ENCODE results near the gene MED27.

Gene MED27

DNA sequence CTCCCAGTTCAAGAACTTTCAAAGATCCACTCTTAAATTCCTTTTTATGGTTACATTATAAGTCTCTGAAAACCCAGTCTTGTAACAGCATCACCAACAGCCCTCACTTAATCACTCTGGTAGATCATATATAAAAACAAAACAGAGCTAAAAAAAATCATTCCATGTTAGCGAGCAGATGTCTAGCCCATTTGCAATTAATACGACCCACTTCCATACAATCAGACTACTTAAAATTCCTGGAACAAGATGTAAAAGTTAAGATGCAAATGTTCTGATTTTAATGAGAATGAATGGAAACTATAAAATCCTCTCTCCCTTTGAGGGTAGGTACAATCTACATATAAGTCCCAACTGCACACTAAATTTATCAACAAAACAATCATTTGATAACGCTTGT is 167.0 kb downstream of the MED27 start:
- DNase-seq = no peak

DNA sequence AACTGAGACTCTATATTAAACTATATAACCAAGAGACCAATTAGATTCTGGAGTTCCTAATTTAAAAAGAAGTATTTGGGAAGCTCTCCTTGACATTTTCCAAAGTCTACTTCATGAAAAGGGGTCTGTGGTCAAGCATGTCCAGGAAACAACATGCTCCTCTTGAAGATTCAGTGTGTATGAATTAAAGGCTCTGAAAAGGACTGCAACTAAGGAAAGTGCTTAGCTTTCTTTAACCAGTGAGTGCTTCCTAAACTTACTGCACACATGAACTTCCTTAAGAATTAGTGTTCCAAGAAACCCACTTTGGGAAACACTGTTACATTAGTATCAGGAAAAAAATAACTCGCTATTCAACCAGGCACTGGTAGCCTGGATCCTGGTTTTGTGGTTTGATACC is 167.6 kb downstream of the MED27 start:
- DNase-seq = no peak

DNA sequence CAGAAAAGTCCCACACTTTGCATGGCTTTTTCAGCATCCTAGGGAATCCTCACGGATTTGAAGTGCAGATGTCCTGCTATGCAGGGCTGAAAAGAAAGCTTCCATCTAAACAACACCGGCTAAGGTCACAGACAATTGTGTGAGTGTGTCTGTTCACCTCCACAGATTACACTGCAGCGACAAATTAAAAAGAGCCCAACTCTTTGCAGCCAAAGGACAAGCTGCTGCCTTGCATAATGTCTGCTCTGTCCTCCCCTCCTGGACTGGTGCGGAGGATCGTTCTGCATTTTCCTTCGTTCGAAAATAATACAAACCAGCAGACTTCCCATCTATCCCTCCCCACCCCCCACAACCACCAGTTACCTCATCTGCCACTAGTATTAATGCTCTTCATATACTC is 169.1 kb downstream of the MED27 start:
- no peak for DNase-seq

DNA sequence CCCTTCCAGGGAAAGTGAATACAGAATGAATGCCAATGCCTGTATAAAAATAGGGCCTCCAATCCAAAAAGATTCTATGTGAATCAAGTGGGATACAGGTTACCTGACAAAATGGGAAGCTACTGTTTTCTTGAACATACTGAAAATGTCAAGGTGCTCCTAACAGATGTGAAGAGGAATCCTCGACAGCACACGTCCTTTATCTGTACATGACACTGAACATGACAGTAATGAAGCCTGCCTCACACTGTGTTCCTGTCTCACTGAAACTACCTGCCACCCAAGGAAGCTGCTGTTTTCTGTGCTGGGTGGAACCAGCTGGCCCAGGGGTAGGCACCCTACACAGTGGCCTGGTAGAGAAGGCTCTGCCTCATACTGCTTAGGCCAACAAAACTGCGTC is 174.5 kb downstream of the MED27 start:
- no peak for DNase-seq

DNA sequence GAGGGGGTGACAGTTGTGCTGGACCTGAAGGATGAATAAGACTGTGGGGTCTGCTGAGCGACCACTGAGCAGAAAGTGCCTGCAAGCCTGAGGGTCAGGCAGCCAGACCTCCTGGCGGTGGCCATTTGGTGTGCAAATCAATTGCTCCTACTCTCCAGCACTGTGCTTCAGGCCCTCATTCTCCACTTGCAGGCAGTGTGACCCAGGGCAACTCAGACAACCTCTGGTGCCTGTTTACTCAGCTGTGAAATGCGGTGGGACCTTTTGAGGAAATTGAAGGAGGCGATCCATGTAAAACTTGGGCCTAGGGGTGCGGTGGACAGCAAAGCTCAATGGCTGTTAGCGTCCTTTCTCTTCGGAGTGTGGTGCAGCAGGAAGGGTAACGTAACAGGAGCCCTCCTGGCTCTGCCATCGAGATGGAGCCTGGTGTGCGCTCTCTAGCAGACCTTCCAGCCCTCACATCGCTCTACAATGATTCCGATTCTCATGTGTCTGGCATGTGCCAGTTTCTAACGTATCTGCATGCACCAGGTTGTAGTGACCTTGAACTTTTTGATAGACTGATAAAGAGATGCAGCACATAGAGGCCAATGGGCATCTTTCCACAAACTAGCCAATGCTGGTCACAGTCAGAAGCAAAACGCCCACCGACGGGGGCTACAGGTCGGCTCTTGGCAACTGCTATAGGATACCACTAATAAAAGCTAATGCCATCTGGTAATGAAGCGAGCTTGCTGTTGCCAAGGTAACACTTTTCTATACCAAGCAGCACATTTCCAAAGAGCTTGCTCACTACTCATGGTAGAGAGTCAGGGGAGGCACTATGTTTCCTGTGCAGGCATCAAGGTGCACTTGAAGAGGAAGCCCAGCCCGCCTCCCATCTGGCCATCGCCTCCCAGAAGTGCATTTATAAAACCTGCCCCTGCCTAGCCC is 180.1 kb downstream of the MED27 start:
- DNase-seq = no peak

DNA sequence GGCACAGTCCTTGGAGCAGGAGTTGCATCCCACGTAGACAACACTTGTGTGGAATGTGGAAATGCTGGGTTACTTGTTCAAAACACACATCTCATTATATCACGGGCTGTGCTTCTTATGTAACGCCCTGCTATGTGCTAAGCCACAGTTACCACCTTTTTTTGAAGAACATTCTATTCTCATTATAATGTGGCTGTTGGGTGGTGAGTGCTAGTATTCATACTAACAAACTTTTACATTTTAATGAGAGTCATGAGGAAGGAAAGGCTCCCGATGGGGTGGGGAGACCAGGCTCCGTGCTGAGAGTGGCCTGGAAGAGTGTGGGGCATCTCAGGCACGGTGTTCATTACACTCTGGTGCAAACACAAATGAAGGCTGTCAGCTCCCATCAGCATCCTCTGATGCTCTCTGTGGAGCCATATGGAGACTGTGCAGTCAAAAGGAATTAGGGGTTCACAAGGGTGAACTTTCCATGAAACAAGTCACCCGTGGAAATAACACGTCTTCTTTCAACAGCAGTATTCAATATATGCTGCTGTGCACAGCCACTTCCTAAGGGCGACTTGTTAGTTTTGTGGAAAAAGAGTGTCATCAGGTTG is 186.7 kb downstream of the MED27 start:
- no peak for DNase-seq

DNA sequence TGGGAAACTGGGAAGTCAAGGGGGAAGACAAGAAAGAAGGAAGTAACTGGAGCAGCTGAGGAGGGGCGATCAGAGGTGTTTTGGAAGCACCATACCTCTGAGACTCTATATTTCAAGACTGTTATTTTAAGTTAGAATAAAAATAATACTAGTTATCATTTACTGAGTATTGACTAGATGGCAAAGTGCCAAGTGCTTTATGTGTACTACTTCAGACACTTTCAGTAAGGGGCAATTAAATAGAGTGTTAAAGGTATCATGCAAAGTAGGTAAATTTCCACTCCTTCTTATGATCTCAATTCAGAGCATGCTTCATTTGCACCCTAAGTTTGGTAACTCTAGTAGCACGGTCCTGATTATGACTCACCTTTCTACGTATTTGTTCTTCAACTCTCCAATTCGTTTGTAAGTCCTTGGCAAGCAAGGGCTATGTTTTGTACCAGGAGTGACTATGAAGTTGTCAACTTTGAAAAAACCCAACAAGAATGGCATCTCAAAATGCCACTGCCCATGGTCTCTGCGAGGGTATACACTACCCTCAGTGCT is 187.4 kb downstream of the MED27 start:
- DNase-seq = no peak

DNA sequence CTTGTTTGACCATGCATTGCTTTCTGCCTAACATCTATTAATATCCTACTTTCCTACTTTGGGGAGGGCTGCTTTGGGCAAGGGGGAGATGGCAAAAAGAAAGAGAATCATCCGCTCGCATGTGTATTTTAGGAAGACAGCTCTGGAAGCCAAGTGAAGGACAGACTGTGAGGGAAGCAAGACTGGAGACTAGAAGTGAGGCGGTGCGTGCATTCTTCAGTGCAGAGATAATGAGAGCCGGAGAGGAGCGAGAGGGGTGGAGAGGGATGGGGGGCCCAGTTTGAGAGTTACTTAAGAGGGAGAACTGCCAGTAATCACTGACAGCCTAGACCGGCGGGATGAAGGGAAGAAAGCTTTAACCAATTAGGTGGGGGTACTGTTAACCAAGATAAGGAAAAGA is 188.1 kb downstream of the MED27 start:
- DNase-seq = no peak

DNA sequence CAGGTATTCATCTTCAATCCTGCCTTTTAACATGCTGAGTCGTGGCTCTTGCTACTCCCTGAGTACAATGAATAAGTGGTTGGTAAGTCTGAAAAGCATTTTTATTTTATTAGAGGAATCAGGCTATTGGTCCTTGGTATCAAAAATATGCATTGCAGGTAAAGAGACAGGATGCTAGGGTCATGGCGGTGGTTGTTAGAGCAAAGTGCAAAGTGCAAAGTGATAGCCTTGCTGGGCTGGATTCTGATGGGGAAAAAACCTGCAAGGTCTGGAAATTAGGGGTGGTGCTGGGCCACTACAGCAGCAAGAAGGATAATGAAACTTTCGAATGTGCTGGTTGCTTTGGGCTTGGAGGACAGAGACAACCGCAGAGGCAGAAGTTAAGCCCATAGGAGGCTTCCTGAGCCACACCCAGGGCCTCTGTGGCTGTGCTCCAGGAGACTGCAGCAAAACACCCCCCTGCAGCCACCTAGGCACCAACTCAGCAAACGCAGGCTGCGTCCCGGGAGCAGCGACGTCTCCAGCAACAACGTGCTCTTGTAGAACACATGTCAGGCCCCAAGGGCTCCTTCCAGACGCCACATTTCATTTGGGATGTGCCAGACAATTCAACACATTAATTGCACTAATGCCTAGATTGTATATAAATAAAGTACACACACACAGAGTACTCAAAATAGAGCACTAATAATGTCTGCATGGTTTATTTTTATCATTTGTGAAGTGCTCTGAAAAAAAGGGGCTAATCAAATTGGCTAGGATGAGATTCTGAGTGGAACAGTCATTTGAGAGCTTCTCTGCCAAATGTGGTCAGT is 190.0 kb downstream of the MED27 start:
- no peak for DNase-seq

DNA sequence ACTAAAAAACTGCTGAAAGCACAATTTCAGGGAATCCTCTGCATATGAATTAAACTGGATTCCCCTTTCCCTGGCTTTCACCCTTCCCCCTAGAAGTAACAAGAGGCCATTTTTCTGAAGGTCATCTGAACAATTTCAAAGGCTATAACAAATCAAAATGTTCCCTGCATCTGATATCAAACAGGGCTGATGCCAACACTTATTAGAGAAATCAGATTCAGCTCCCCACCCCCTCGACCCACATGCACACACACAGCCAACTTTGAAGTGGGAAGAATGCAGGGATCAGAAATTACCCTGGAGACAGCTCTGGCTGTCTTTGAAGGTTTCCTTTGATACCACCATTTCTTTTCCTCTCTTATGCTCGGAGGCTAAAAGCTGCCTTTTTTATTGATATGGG is 190.7 kb downstream of the MED27 start:
- no peak for DNase-seq

DNA sequence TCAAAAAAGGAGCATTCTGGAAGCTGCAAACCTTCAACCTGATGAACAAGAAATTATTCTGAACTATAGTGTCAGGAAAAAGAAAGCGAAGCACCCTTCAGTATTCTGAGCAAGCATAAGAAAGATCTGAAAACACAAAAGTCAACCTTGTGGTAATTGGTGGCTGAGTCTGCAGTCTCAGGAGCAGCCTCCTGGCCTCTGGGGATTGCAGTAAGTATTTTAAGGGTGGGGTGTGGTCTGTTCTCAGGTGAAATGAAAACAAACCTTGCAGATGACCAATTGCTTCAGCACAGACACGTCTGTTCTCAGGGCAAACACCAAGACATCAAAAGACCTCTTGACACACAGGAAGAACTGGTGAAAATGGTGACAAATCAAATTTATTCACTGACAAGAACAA is 192.0 kb downstream of the MED27 start:
- no peak for DNase-seq

DNA sequence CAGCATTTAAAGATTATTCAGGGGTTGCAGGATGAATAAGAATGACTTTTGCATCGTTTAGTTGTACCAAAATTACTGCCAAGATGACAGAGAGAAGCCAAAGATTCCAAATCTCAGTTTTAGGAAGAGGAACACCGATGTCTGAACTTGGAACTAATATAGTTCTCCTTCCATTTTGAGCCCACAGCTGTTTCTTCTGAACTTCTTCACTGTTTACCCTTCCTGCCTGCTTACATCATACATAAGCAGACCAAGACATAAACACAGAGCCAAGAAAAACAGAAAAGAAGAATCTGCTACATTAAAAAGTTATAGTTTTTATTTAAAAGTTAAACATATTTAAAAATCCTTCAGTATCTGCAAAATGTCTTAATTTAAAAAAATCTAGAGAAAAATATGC is 192.8 kb downstream of the MED27 start:
- no peak for DNase-seq

DNA sequence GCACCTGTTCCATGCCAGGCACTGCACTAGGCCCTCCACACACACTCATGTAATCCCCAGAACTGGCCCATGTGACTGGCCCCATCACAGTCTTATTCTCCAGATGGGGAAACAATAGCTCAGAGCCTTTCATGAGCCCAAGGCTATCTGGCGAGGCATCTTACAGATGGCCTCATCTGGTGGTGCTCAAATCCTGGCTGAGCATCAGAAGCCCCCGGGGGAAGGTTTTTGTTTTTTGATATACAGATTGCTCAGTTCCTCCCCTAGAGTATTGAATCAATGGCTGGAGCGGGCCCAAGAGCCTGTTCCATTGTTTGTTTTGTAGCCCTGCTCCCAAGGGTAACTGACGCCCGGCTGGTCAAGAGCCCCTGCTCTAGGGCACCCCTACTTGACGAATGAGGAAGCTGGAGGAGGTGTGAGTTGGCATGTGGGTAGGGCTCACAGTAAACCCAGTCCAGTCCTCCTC is 194.5 kb downstream of the MED27 start:
- DNase-seq = no peak

DNA sequence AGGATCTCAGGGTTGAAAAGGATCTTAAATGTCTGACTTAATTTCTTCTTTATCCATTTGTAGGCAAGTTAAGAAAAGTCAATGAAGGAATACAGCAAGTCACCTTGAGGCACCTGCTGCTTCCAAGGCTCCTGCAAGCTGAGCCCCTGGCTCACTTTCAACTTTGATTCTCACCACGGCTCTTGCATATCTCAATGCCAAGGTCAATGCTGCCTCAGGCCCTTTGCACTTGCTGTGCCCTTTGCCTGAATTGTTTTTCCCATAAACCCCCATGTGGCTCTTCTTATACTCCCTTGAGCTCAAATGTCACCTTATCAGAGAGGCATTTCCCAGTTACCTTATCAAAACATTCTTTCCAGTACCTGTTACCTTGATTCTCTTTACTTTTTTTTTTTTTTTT is 195.4 kb downstream of the MED27 start:
- DNase-seq = no peak

DNA sequence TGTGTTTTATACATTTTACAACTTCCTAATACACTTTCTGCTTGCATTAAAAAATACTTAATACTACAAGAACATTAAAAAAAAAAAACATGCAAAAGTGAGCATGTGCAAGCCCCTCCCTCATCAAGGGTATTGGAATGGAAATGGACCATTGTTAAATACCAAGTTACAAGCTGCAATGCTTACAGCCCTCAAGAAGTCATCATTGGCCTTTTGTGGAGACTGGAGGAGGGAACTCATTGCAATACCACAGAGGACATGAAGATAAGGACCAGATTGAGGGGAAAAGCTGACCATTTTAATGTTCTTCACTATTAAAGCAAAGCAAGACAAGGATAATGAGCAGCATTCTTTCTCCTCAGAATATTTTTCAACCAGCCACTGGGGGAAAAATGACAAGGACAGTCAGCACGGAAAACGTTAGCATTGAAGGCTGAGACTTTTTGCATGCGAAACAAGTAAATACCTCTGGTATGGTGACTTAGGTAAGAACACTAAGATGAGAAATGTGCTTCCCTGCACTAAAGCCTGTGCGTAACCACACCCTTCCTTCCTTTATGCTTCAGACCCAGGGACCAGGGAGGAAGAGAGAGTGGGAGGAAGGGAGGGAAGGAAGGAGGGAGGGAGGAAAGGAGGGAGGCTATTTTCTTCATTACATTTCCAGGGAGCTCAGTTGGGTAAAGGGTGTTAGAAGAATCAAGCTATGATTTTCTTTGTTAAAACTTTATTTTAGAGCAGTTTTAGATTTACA is 198.7 kb downstream of the MED27 start:
- no peak for DNase-seq

DNA sequence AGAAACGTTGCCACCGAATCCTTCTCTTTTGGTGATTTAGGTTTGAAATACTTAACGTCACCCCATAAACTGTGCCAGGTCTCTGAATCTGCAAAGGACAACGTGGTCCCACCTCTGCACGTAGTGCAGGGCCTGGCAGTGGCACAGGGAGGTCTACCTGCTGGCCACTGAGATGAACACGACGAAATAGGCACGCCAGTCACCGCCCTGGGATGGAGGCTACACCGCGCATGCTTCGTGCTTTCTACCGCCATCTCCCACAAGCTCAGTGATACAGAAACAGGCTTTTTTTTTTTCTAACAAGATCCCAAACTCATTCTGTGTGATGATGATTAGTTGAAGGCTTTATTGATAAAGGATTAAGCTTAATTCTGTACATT is 199.8 kb downstream of the MED27 start:
- no peak for DNase-seq

DNA sequence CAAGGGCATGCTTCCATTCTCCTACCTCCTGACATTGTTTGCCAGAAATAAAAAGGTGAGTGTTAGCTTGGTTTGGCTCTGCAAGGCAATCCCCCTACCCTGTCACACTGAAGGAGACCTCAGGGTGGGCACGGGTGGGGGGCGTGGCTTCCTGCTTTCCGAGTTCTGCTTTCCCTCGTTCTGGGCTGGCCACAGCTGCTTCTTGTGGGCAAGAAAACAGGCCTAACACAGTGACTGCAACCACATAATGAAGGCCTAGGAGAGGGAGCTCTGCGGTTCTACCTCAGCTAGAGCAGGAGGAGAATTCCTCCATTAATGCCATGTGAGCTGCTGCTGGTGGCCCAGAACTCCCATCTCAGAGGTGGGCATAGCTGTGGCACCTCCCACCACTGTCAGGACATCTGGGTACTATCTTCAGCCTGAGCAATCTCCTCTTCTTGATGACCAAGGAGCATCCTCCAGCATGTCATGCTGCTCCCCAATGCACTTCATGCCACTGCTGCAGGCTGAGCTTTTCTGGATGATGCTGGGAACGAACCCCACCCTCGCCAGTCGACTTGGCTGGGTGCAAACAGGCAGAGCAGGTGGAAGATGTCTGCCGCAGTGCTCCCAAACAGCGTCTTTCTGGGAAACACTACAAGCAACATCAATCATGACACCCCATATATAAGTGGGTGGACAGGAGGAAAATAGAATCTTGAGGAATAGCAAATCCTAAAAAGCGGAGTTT is 200.3 kb downstream of the MED27 start:
- DNase-seq = no peak

DNA sequence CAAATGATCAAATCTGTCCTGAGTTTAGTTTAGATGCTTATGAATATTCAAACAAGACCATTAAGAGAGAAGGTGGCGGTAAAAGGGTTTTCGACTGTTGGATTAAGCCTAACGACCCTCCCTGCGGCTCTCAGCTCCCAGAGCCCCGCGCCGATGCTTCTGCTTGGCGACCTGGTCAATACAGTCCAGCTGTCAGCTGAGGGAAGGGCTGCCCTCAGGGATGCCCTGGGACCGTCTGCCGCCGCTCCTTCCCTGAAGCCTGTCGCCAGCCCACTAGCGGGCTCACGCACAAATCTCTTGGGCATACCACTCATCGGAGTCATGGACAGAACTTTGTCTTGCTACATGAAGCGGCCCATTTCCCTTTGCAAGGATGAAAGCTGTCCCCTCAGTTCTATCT is 203.2 kb downstream of the MED27 start:
- no peak for DNase-seq

DNA sequence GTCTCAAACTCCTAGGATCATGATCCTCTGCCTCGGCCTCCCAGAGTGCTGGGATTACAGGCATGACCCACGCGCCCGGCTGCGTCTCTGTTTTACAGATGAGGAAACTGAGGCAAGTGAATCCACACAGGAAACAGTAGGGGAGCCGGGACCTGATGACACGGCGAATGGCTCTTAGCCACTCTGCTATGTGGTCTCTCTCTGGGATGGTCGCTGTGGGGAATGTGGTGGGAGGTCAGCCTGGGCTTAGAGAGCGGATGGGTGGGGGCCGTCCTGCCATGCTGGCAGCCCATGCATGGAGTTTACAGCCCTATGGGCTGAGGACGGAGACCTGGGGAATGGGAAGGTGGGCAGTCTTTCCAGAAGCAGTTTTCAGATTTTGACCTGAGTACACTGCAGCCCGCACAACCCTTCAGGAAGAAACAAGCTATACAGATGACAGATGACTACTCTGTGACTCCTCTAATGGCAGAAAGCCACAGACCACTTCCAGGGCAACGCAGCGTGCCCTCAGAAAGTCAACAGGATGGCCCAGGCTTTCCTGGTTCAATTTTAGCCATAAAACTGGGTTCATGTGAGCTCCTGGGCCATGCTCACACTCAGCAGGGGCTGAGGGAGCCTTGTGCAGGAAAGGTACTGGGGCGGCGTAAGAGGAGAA is 203.7 kb downstream of the MED27 start:
- no peak for DNase-seq

DNA sequence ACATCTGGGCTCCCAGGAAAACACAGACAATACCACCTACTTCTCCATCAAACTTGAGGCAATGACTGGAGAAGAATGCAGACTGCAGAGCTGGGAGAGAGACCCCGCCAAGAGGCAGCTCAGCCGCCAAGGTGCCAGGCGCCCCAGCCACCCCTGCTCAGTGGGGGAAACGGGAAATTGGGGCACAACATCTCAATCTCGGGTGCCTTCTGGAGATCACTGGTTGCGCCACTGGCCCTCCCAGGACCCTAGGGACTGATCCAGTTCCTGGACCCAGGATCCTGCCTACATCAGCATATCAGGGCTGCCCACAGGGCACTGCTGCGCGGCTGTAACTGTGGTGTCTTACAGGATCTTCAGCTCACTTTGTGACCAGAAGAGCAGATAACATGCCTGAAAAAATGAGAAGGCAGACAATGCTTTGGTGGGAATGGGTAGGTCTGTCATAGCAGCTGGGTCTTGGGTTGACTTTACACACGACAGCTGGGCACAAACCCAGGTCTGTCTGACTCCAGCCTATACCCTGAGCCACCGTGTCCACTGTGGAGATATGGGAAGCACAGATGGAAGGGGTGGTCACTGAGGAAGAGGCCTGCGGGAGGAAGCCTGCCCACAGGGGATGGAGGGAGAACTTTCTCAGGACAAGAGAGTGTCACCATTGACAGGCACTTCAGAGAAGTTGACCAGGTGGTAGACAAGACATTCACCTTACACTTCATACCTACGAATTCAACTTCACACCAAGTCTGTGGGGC is 204.6 kb downstream of the MED27 start:
- DNase-seq = no peak

DNA sequence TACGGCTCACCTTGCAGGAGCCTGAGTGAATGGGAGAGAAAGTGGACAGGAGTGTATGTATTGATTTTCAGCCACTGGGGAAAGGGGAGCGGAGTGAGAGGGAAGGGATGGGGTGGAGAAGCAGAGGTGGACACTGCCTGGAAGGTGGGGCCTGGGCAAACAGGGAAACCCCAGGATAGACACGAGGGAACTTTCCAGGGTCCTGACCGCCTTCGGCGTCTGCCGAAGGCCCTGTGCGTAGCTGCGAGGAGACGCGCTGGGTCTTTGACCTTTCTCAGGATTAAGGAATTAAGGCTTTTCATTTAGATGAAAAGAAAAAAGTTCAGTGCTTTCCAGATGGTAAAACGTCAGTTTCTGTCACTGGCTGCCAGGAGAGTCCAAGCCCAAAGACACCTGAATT is 205.2 kb downstream of the MED27 start:
- DNase-seq = no peak
